Panc1 (cell line): Measurements from ENCODE around the gene MLX. TPM values are rescaled to one million over a fixed set of nuclear protein-coding genes. Genes with fewer than 3 reads are reported as not detected.

Experiments
- ATAC-seq: fragments of 200-7000 bp; cut with Tn5 transposase; 2 replicates; pipeline ENCODE4 v1.9.1; 2020; ENCODE audit warnings: mild to moderate bottlenecking, moderate library complexity
- BruUV-seq: library from RNA; stranded (reverse); fragments of 400-500 nt; replicated peaks from 2 replicates; lab custom pipeline; 2021; lab: Mats Ljungman, UMichigan
- CTCF ChIA-PET: fragments of 300-600 bp; sonication (Branson Sonifier 250); formaldehyde crosslinking; loops from one replicate; lab custom pipeline; 2022; ENCODE audit warnings: antibody characterized with exemption; lab: Charles Lee
- POLR2A ChIA-PET: fragments of 300-600 bp; sonication (Branson Sonifier 250); formaldehyde crosslinking; loops from one replicate; lab custom pipeline; 2022; ENCODE audit warnings: antibody characterized with exemption; lab: Charles Lee
- DNase-seq: peaks from one replicate; pipeline ENCODE4 v3.0.0-alpha.2; 2010; ENCODE audit warnings: low read depth, low spot score
- H3K27ac ChIP-seq: 2 replicates; pipeline ENCODE4 v1.5.1; 2011; ENCODE audit warnings: mild to moderate bottlenecking, low read length, inconsistent platforms
- H3K27me3 ChIP-seq: fragments of 200-500 bp; sonication (Bioruptor generic); 2 replicates; pipeline ENCODE4 v1.6.0; 2014; ENCODE audit warnings: low read length, inconsistent platforms; ENCODE audit not compliant: control insufficient read depth, insufficient read depth
- H3K36me3 ChIP-seq: fragments of 200-500 bp; sonication (Bioruptor generic); 2 replicates; pipeline ENCODE4 v1.5.1; 2014; ENCODE audit warnings: inconsistent platforms, mild to moderate bottlenecking, low read length, moderate library complexity; ENCODE audit not compliant: control insufficient read depth, insufficient read depth
- H3K4me1 ChIP-seq: 2 replicates; pipeline ENCODE4 v1.5.1; 2011; ENCODE audit warnings: inconsistent platforms, mild to moderate bottlenecking, low read length, moderate library complexity; ENCODE audit not compliant: control insufficient read depth, insufficient read depth
- H3K4me3 ChIP-seq, 2 experiments: 2 replicates each; pipeline ENCODE4 v1.5.1; 2011 to 2012; ENCODE audit warnings: low read depth in 2 of 2, low read length in 2 of 2, mild to moderate bottlenecking in 2 of 2, inconsistent platforms in 1 of 2, moderate library complexity in 1 of 2
- H3K9me3 ChIP-seq: fragments of 200-500 bp; sonication (Bioruptor generic); 2 replicates; pipeline ENCODE4 v1.5.1; 2014; ENCODE audit warnings: low read depth, mild to moderate bottlenecking, inconsistent platforms, low read length, moderate library complexity; ENCODE audit not compliant: control insufficient read depth, insufficient read depth
- POLR2AphosphoS5 ChIP-seq: IDR thresholded peaks from 2 replicates; pipeline ENCODE4 v1.6.1; 2012; ENCODE audit warnings: mild to moderate bottlenecking, low read depth, low read length, moderate library complexity
- SIN3A ChIP-seq: IDR thresholded peaks from 2 replicates; pipeline ENCODE4 v1.6.1; 2012; ENCODE audit warnings: low read depth, mild to moderate bottlenecking, low read length, moderate library complexity, borderline replicate concordance; ENCODE audit not compliant: insufficient read depth
- TCF7L2 ChIP-seq: IDR thresholded peaks from 2 replicates; pipeline ENCODE4 v1.6.1; 2011; ENCODE audit warnings: mild to moderate bottlenecking, low read depth, low read length, inconsistent platforms
- in situ Hi-C: cut with HindIII; loops from 2 replicates; pipeline ENCODE4 v1.10.0; 2016; ENCODE audit warnings: low sequenced_read_pairs, low pct_unique_long_range_greater_than_20kb
- intact Hi-C: fragments of 100-400 bp; cut with micrococcal nuclease; formaldehyde crosslinking; loops from one replicate; pipeline ENCODE4 v1.10.0; 2022; ENCODE audit not compliant: unreplicated experiment
- total RNA-seq: library from RNA; stranded (reverse); gene quantifications from one replicate; pipeline ENCODE4 v1.2.1, GENCODE V29; 2021; ENCODE audit not compliant: unreplicated experiment
- TF ChIP-seq, protein P1 (sequence below): fragments of 450-650 bp; IDR thresholded peaks from 2 replicates; pipeline ENCODE4 v1.5.1; 2017; ENCODE audit warnings: mild to moderate bottlenecking
- TF ChIP-seq, protein P2 (sequence below), 2 experiments: IDR thresholded peaks; 2 replicates each; pipeline ENCODE4 v1.6.1; 2011 to 2012; ENCODE audit warnings: low read depth in 2 of 2, control low read depth in 1 of 2, low read length in 1 of 2, mild to moderate bottlenecking in 1 of 2, moderate library complexity in 1 of 2; ENCODE audit not compliant: insufficient read depth in 1 of 2

MLX gene
- total RNA-seq, 1 experiment from 2014 or later = 35.8 TPM

DNA sequence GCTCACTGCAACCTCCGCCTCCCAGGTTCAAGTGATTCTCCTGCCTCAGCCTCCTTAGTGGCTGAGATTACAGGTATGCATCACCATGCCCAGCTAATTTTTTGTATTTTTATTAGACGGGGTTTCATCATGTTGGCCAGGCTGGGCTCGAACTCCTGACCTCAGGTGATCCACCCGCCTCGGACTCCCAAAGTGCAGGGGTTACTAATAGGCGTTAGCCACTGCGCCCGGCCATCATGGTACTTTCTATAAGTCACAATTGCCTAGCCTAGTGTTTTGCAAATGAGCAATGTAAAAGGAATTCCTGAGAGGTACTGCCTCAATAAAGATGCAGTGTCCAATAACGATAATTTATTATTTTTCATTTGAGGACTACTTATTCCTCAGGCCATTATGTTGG is 24.5 kb downstream of the MLX start:
- H3K27me3 ChIP-seq = no peaks in the 10 kb centered on the region
- H3K4me3 ChIP-seq = no peak overlapping the region
- ChIA-PET CTCF (no interaction called here), POLR2A (interaction anchor here (0.6 kb wide), 1 partner anchor 81 kb away, joined by 4 read pairs; no protein-coding TSS in a partner anchor)
- intact Hi-C loops = no loop called here
- no peak for ATAC-seq
- no peaks in the 10 kb centered on the region; the same call in 1 of the 2 replicates for H3K36me3 ChIP-seq
- H3K4me1 ChIP-seq = no peaks in the 10 kb centered on the region
- H3K27ac ChIP-seq = no peak overlapping the region
- no peaks in the 10 kb centered on the region for H3K9me3 ChIP-seq
- TF ChIP-seq TCF7L2 (no peak), SIN3A (no peak)
- TF ChIP-seq, protein P1, sequence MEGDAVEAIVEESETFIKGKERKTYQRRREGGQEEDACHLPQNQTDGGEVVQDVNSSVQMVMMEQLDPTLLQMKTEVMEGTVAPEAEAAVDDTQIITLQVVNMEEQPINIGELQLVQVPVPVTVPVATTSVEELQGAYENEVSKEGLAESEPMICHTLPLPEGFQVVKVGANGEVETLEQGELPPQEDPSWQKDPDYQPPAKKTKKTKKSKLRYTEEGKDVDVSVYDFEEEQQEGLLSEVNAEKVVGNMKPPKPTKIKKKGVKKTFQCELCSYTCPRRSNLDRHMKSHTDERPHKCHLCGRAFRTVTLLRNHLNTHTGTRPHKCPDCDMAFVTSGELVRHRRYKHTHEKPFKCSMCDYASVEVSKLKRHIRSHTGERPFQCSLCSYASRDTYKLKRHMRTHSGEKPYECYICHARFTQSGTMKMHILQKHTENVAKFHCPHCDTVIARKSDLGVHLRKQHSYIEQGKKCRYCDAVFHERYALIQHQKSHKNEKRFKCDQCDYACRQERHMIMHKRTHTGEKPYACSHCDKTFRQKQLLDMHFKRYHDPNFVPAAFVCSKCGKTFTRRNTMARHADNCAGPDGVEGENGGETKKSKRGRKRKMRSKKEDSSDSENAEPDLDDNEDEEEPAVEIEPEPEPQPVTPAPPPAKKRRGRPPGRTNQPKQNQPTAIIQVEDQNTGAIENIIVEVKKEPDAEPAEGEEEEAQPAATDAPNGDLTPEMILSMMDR = no peak
- TF ChIP-seq, protein P2, sequence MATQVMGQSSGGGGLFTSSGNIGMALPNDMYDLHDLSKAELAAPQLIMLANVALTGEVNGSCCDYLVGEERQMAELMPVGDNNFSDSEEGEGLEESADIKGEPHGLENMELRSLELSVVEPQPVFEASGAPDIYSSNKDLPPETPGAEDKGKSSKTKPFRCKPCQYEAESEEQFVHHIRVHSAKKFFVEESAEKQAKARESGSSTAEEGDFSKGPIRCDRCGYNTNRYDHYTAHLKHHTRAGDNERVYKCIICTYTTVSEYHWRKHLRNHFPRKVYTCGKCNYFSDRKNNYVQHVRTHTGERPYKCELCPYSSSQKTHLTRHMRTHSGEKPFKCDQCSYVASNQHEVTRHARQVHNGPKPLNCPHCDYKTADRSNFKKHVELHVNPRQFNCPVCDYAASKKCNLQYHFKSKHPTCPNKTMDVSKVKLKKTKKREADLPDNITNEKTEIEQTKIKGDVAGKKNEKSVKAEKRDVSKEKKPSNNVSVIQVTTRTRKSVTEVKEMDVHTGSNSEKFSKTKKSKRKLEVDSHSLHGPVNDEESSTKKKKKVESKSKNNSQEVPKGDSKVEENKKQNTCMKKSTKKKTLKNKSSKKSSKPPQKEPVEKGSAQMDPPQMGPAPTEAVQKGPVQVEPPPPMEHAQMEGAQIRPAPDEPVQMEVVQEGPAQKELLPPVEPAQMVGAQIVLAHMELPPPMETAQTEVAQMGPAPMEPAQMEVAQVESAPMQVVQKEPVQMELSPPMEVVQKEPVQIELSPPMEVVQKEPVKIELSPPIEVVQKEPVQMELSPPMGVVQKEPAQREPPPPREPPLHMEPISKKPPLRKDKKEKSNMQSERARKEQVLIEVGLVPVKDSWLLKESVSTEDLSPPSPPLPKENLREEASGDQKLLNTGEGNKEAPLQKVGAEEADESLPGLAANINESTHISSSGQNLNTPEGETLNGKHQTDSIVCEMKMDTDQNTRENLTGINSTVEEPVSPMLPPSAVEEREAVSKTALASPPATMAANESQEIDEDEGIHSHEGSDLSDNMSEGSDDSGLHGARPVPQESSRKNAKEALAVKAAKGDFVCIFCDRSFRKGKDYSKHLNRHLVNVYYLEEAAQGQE (IDR thresholded peaks at IDR 0.05; ENCODE audit: insufficient read depth in 1 of 2, low read depth in 2 of 2, low read length in 1 of 2) = no peak
- BruUV-seq = no TSS peak
- in situ Hi-C loops = no loop called here
- DNase-seq = no peak

DNA sequence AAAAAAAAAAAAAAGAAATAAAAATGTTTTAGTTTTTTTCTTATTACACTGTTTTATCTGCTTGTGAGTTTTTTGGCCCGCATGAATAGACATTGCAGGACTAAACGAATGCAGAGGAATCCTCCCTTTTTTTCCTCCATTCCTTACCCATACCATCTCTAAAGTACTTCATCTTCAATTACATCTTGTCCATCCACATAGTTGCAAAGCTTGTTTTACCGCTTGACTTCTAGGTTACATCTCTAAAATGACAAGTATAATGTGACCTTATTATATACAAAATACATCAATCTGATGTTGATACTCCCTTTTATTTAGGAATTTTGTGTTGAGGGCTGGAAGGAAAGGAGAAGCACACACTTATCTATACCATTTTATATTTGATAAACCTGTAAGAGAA is 29.5 kb downstream of the MLX start:
- no peak for DNase-seq
- H3K4me1 ChIP-seq = no peaks in the 10 kb centered on the region

More for the DNA sequence above, 29.5 kb downstream of the MLX start:
- no peaks in the 10 kb centered on the region for H3K27me3 ChIP-seq
- TF ChIP-seq POLR2AphosphoS5 (no peak), SIN3A (no peak), TCF7L2 (no peak)
- TF ChIP-seq, protein P1 = no peak
- TF ChIP-seq, protein P2 (IDR thresholded peaks at IDR 0.05; ENCODE audit: insufficient read depth in 1 of 2, low read depth in 2 of 2, low read length in 1 of 2) = no peak
- no TSS peak for BruUV-seq
- ChIA-PET POLR2A (no interaction called here), CTCF (no interaction called here)
- no peak overlapping the region for H3K27ac ChIP-seq
- no peaks in the 10 kb centered on the region for H3K36me3 ChIP-seq
- no peak overlapping the region for H3K4me3 ChIP-seq
- intact Hi-C loops = no loop called here
- ATAC-seq = no peak
- H3K9me3 ChIP-seq = no peaks in the 10 kb centered on the region
- in situ Hi-C loops = no loop called here
